ENCODE measurements around the gene RPL11. TPM values are rescaled to one million over a fixed set of nuclear protein-coding genes. Genes with fewer than 3 reads are reported as not detected.
A peak's percentile ranks its signal among the peaks of the same experiment; 100 is the strongest.

The RPL11 gene
- total and polyA plus RNA-seq, 2 experiments from 2014 or later: 1,126 to 1,484 TPM

GRCh38 chr1:23745515-23745914, 53.9 kb downstream of the RPL11 start:
- H3K27me3 Mint-ChIP-seq (ENCODE audit: insufficient read depth, low read depth, poor library complexity): peaks cover 8% of the 10 kb centered on the region
- Histone ChIP-seq H3K27ac (ENCODE audit: low read depth) (no peak overlapping the region), H3F3A (replicated peaks; ENCODE audit: low read depth) (no peaks in the 10 kb centered on the region; the same call in 1 of the 2 replicates), H3K27me3 (ENCODE audit: insufficient read depth) (no peaks in the 10 kb centered on the region), H3K4me1 (ENCODE audit: insufficient read depth) (peaks cover 16% of the 10 kb centered on the region), H3K79me2 (replicated peaks; ENCODE audit: insufficient read depth) (peaks cover 56% of the 10 kb centered on the region), H3K9me2 (ENCODE audit: insufficient read depth) (no peaks in the 10 kb centered on the region), H4K20me1 (replicated peaks; ENCODE audit: insufficient read depth) (peaks cover 36% of the 10 kb centered on the region), H3K36me3 (ENCODE audit: insufficient read depth) (peaks cover 11% of the 10 kb centered on the region), H3K4me2 (no peak overlapping the region), H2AFZ (no peak overlapping the region), H3K4me3 (no peak overlapping the region)
- peak overlapping the region; percentile 94; the same call in 2 of the 3 replicates for H3K4me3 Mint-ChIP-seq
- DNase-seq (ENCODE audit: low spot score) (peak; percentile 41), ATAC-seq (no peak)
- H3K4me1 Mint-ChIP-seq: peaks cover 27% of the 10 kb centered on the region
- no peak overlapping the region for H3K27ac Mint-ChIP-seq
- H3K9me3 Mint-ChIP-seq: no peaks in the 10 kb centered on the region
- H3K36me3 Mint-ChIP-seq (ENCODE audit: low read depth): peaks cover 29% of the 10 kb centered on the region
- TF ChIP-seq ZNF331 (CRISPR knock-in tag; IDR thresholded peaks at IDR 0.05; ENCODE audit: low read depth) (no peak), CTCF (conservative IDR thresholded peaks at IDR 0.05; ENCODE audit: low read depth in 2 of 2) (peak in 1 of 2 experiments; percentile 38; a peak in 3 of 4 replicates), CREB1 (CRISPR knock-in tag; IDR thresholded peaks at IDR 0.05; ENCODE audit: low read depth) (no peak)
- TF ChIP-seq, protein P1, sequence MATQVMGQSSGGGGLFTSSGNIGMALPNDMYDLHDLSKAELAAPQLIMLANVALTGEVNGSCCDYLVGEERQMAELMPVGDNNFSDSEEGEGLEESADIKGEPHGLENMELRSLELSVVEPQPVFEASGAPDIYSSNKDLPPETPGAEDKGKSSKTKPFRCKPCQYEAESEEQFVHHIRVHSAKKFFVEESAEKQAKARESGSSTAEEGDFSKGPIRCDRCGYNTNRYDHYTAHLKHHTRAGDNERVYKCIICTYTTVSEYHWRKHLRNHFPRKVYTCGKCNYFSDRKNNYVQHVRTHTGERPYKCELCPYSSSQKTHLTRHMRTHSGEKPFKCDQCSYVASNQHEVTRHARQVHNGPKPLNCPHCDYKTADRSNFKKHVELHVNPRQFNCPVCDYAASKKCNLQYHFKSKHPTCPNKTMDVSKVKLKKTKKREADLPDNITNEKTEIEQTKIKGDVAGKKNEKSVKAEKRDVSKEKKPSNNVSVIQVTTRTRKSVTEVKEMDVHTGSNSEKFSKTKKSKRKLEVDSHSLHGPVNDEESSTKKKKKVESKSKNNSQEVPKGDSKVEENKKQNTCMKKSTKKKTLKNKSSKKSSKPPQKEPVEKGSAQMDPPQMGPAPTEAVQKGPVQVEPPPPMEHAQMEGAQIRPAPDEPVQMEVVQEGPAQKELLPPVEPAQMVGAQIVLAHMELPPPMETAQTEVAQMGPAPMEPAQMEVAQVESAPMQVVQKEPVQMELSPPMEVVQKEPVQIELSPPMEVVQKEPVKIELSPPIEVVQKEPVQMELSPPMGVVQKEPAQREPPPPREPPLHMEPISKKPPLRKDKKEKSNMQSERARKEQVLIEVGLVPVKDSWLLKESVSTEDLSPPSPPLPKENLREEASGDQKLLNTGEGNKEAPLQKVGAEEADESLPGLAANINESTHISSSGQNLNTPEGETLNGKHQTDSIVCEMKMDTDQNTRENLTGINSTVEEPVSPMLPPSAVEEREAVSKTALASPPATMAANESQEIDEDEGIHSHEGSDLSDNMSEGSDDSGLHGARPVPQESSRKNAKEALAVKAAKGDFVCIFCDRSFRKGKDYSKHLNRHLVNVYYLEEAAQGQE (IDR thresholded peaks at IDR 0.05; ENCODE audit: unreplicated experiment): no peak

Other genes with a start within 250 kb of the RPL11 start
- 78.3 and 98.2 TPM in 2 replicates for gene ASAP3, start 207.6 kb upstream of the RPL11 start, total RNA-seq (2014; rRNA removed; shearing (Covaris generic))
- gene ASAP3, start 207.6 kb upstream of the RPL11 start, polyA plus RNA-seq (2016; fragmentation: Nextera tagmentation; extraction: Ambion mirVana): 28.0 and 31.3 TPM in 2 replicates
- gene E2F2, start 160.6 kb upstream of the RPL11 start, total RNA-seq (2014; rRNA removed; shearing (Covaris generic)): 2.6 and 3.4 TPM in 2 replicates
- 0.78 and 1.6 TPM in 2 replicates for gene E2F2, start 160.6 kb upstream of the RPL11 start, polyA plus RNA-seq (2016; fragmentation: Nextera tagmentation; extraction: Ambion mirVana)
- 153 and 164 TPM in 2 replicates for gene ID3, start 132.3 kb upstream of the RPL11 start, total RNA-seq (2014; rRNA removed; shearing (Covaris generic))
- 330 and 345 TPM in 2 replicates for gene ID3, start 132.3 kb upstream of the RPL11 start, polyA plus RNA-seq (2016; fragmentation: Nextera tagmentation; extraction: Ambion mirVana)
- 38.1 and 49.1 TPM in 2 replicates for gene ELOA, start 51.7 kb downstream of the RPL11 start, total RNA-seq (2014; rRNA removed; shearing (Covaris generic))
- gene ELOA, start 51.7 kb downstream of the RPL11 start, polyA plus RNA-seq (2016; fragmentation: Nextera tagmentation; extraction: Ambion mirVana): 55.7 and 57.7 TPM in 2 replicates
- 90.7 and 99.0 TPM in 2 replicates for gene PITHD1, start 86.6 kb downstream of the RPL11 start, total RNA-seq (2014; rRNA removed; shearing (Covaris generic))
- 52.2 and 52.9 TPM in 2 replicates for gene PITHD1, start 86.6 kb downstream of the RPL11 start, polyA plus RNA-seq (2016; fragmentation: Nextera tagmentation; extraction: Ambion mirVana)
- 180 and 204 TPM in 2 replicates for gene LYPLA2, start 99.3 kb downstream of the RPL11 start, total RNA-seq (2014; rRNA removed; shearing (Covaris generic))
- 100 and 102 TPM in 2 replicates for gene LYPLA2, start 99.3 kb downstream of the RPL11 start, polyA plus RNA-seq (2016; fragmentation: Nextera tagmentation; extraction: Ambion mirVana)
- gene GALE, start 108.9 kb downstream of the RPL11 start, total RNA-seq (2014; rRNA removed; shearing (Covaris generic)): 31.7 and 34.6 TPM in 2 replicates
- gene GALE, start 108.9 kb downstream of the RPL11 start, polyA plus RNA-seq (2016; fragmentation: Nextera tagmentation; extraction: Ambion mirVana): 28.1 and 30.1 TPM in 2 replicates
- gene HMGCL, start 133.6 kb downstream of the RPL11 start, total RNA-seq (2014; rRNA removed; shearing (Covaris generic)): 13.7 and 16.9 TPM in 2 replicates
- 9.1 and 11.6 TPM in 2 replicates for gene HMGCL, start 133.6 kb downstream of the RPL11 start, polyA plus RNA-seq (2016; fragmentation: Nextera tagmentation; extraction: Ambion mirVana)
- 8.5 and 10.2 TPM in 2 replicates for gene FUCA1, start 176.5 kb downstream of the RPL11 start, total RNA-seq (2014; rRNA removed; shearing (Covaris generic))
- 3.5 and 4.4 TPM in 2 replicates for gene FUCA1, start 176.5 kb downstream of the RPL11 start, polyA plus RNA-seq (2016; fragmentation: Nextera tagmentation; extraction: Ambion mirVana)
- not detected in 2 replicates for gene CNR2, start 221.6 kb downstream of the RPL11 start, total RNA-seq (2014; rRNA removed; shearing (Covaris generic))
- not detected in 2 replicates for gene CNR2, start 221.6 kb downstream of the RPL11 start, polyA plus RNA-seq (2016; fragmentation: Nextera tagmentation; extraction: Ambion mirVana)